Right lobe of liver (tissue), 4 donors: Measurements from ENCODE around the gene RDX.

Source experiments
- POLR2A ChIP-seq: fragments of 450-650 bp; IDR thresholded peaks from one replicate; pipeline ENCODE4 v1.6.1; 2017; ENCODE audit warnings: antibody characterized with exemption, mild to moderate bottlenecking
- TF ChIP-seq, protein P1 (sequence below), 4 donors: fragments of 200-600 bp in 3 of 4; fragments of 450-650 bp in 1 of 4; IDR thresholded peaks; one replicate each; pipeline versions ENCODE4 v1.5.1 to v1.8.0; 2016 to 2022; ENCODE audit warnings: antibody characterized with exemption in 4 of 4, mild to moderate bottlenecking in 2 of 4
- donor health status: DM: no; HTN: no; CAD: no.
- donor health status: DM: no; HTN: no; CAD: no.
- donor health status: DM: no; HTN: yes; CAD: no.

DNA sequence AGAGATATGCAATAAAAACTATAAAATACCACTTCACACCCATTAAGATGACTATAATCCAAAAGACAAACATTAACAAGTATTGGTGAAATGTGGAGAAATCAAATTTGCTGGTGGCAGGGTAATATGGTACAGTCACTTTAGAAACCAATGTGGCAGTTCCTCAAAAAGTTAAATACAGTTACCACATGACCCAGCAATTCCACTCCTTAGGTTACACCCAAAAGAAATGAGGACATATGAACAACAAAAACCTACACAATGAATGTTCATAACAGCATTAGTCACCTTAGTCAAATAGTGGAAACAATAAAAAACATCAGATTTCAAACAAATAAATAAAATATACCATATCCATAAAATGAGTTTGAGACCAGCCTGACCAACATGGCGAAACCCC, 52.6 kb downstream of the RDX start:
- TF ChIP-seq, protein P1, sequence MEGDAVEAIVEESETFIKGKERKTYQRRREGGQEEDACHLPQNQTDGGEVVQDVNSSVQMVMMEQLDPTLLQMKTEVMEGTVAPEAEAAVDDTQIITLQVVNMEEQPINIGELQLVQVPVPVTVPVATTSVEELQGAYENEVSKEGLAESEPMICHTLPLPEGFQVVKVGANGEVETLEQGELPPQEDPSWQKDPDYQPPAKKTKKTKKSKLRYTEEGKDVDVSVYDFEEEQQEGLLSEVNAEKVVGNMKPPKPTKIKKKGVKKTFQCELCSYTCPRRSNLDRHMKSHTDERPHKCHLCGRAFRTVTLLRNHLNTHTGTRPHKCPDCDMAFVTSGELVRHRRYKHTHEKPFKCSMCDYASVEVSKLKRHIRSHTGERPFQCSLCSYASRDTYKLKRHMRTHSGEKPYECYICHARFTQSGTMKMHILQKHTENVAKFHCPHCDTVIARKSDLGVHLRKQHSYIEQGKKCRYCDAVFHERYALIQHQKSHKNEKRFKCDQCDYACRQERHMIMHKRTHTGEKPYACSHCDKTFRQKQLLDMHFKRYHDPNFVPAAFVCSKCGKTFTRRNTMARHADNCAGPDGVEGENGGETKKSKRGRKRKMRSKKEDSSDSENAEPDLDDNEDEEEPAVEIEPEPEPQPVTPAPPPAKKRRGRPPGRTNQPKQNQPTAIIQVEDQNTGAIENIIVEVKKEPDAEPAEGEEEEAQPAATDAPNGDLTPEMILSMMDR (IDR thresholded peaks at IDR 0.05), result no peak
- TF ChIP-seq POLR2A, result no peak
